ENCODE results near the gene GATAD2B.

GRCh38 chr1:153916297-153916696 lies 6.5 kb downstream of the GATAD2B start:
- TF ChIP-seq CTCF (IDR thresholded peaks at IDR 0.05): no peak
- no peak for TF ChIP-seq POLR2A (IDR thresholded peaks at IDR 0.05)
